GM21619 (cell line): ENCODE data around the gene ZNF280B.
A peak's percentile ranks its signal among the peaks of the same experiment; 100 is the strongest.
"Not testable (repeated sequence)": the region's sequence is repeated elsewhere in the genome, so short reads cannot be mapped to it uniquely, and the experiment has no call there.

Experiments
- ATAC-seq: cut with Tn5 transposase; IDR thresholded peaks from one replicate; pipeline ENCODE4 v1.9.1; 2021; ENCODE audit not compliant: unreplicated experiment

Gene ZNF280B

GRCh38 chr22:22465094-22465602 lies 43.4 kb downstream of the ZNF280B start:
- no peak for ATAC-seq

GRCh38 chr22:22464541-22465054 lies 43.9 kb downstream of the ZNF280B start:
- no peak for ATAC-seq

- ATAC-seq = no peak
Observed at GRCh38 chr22:22463855-22464540, 44.5 kb downstream of the ZNF280B start.

GRCh38 chr22:22462813-22463567 lies 45.6 kb downstream of the ZNF280B start:
- no peak for ATAC-seq

GRCh38 chr22:22461583-22461982 lies 47.0 kb downstream of the ZNF280B start:
- ATAC-seq = no peak

- ATAC-seq = no peak
Observed at GRCh38 chr22:22461111-22461510, 47.4 kb downstream of the ZNF280B start.

GRCh38 chr22:22460635-22461034 lies 47.9 kb downstream of the ZNF280B start:
- ATAC-seq = no peak

- ATAC-seq = no peak
Observed at GRCh38 chr22:22460060-22460459, 48.5 kb downstream of the ZNF280B start.

GRCh38 chr22:22458896-22459588 lies 49.5 kb downstream of the ZNF280B start:
- ATAC-seq = no peak

- ATAC-seq = no peak
Observed at GRCh38 chr22:22458387-22458786, 50.2 kb downstream of the ZNF280B start.

GRCh38 chr22:22454997-22455396 lies 53.5 kb downstream of the ZNF280B start:
- ATAC-seq = no peak

- ATAC-seq = no peak
Observed at GRCh38 chr22:22452996-22453686, 55.4 kb downstream of the ZNF280B start.

- ATAC-seq = no peak
Observed at GRCh38 chr22:22452211-22452610, 56.3 kb downstream of the ZNF280B start.

GRCh38 chr22:22450343-22450839 lies 58.2 kb downstream of the ZNF280B start:
- peak; percentile 87 for ATAC-seq

- no peak for ATAC-seq
Observed at GRCh38 chr22:22449819-22450218, 58.7 kb downstream of the ZNF280B start.

- ATAC-seq = no peak
Observed at GRCh38 chr22:22446517-22446916, 62.0 kb downstream of the ZNF280B start.

GRCh38 chr22:22444007-22444589 lies 64.4 kb downstream of the ZNF280B start:
- ATAC-seq = not testable (repeated sequence)

- no peak for ATAC-seq
Observed at GRCh38 chr22:22442928-22443709, 65.4 kb downstream of the ZNF280B start.

GRCh38 chr22:22441626-22442025 lies 66.9 kb downstream of the ZNF280B start:
- ATAC-seq = not testable (repeated sequence)
